ENCODE measurements around the gene UBE2N.

The UBE2N gene, protein sequence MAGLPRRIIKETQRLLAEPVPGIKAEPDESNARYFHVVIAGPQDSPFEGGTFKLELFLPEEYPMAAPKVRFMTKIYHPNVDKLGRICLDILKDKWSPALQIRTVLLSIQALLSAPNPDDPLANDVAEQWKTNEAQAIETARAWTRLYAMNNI

DNA sequence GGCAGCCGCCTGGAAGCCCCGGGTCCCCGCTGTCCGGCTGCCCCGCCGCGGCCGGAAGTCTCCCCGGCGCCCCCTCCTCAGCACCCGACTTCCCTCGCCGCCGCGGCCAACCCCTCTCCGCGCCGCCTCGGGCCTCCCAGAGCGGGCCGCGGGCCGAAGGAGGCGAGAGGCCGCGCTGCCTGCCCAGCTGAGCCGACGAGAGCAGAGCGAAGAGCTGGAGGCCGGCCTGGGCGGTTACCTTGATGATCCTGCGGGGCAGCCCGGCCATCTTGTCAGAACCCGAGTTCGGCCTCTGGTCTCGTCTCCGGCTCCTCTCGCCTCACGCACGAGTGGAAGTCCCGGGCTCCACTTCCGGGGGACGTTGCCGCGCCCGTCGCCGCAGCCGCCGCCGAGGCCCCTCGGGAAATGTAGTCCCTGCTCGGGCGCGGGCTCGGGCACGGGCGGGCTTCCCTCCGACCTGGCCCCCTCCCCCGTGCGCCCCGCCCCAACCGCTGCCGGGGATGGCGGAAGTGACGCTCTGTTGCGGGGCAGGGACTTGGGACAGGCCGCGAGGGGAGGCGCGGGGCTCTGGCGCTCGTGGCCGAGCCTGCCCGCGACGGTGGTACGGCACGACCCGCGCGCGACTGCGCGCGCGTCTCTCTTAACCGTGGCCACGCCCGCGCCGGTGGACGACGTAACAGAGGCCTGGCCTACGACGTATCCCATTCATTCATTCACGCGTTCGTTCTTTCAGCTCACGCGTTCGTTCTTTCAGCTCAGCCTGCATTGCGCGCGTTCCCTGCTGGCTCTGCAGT is at the start of gene UBE2N:
UBE2N (minus strand) TSS at position 331 of the 794 bp plus-strand sequence; CDS start at position 268, 63 bp downstream.
- DNase-seq (ENCODE audit: low read depth in 2 of 2) = peak; percentile 82 to 94

DNA sequence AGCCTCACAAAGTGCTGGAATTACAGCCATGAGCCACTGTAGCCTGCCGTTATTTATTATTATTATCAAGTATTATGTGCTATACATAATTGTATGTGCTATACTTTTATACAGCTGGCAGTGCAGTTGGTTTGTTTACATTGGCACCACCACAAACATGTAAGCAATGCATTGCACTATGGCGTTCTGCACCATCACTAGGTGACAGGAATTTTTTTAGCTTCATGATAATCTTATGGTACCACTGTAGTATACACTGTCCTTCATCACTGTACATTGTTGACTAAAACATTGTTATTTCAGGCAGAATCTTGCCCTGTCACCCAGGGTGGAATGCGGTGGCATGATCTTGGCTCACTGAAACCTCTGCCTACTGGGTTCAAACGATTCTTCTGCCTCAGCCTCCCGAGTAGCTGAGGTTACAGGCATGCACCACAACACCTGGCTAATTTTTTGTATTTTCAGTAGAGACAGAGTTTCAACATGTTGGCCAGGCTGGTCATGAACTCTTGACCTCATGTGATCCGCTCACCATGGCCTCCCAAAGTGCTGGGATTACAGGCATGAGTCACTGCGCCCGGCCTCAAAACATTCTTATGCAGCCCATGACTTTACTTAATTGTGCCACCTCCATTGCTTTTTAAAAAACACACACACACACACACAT is 42.7 kb upstream of the UBE2N start:
- DNase-seq (ENCODE audit: low read depth in 2 of 2) = no peak

DNA sequence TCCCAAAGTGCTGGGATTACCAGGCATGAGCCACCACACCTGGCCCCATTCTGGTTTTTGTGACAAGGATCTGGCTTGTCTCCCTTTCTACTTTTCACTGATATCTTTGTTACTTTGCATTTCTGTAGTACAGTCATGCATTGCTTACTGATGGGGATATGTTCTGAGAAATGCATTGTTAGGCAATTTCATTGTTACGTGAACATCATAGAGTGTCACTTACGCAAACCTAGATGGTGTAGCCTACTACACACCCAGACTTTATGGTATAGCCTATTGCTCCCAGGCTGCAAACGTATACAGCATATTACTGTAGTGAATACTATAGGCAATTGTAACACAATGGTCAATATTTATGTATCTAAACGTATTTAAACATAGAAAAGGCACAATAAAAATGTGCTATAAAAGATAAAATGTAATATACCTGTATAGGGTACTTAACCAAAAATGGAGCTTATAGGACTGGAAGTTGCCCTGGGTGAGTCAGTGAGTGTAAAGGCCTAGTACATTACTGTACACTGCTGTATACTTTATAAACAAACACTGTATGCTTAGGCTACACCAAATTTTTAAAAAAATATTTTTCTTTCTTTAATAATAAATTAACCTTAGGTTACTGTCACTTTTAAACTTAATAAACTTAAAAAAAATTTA is 41.5 kb upstream of the UBE2N start:
- DNase-seq (ENCODE audit: low read depth in 2 of 2) = no peak

DNA sequence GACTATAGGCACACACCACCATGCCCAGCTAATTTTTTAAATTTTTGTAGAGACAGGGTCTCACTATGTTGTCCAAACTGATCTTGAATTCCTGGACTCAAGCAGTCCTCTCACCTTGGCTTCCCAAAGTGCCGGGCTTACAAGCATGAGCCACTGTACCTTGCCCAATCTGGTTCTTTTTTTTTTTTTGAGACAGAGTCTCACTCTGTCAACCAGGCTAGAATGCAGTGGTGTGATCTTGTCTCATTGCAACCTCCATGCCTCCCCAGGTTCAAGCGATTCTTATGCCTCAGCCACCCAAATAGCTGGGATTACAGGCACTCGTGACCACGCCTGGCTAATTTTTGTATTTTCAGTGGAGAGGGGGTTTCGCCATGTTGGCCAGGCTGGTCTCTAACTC is 41.0 kb upstream of the UBE2N start:
- no peak for DNase-seq (ENCODE audit: low read depth in 2 of 2)

DNA sequence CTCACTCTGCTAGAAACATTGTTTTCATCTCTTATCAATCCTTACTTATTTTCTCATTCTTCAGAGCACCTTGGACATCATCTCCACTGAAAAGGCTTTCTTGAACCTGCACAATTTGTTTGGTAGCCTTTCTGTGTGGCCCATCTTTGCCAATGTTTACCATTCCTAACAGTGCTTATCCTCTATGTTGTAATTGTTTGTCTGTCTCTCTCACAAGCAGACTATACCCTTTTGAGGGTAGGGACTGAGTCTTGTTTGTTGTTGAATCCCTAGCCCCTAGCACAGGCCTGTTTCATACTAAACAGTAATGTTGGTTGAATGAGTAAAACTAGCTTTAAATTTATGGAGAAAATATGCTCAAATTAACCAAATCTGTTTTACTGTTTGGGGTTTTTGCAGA is 34.8 kb upstream of the UBE2N start:
- no peak for DNase-seq (ENCODE audit: low read depth in 2 of 2)

DNA sequence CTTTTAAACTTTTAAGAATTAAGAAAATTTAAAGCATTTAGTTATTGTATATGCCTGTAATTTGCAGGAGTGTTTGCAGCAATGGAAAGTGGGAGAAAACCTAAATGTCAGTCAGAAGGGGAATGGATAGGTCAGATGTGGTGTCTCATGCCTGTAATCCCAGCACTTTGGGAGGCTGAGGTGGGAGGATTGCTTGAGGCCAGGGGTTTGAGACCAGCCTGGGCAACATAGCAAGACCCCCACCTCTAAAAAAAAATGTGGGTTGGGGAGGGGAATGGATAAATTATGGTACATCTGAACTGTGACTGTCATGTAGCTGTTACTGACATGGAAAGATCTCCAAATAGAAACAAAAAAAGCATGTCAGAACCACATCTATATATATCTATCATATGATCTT is 27.6 kb upstream of the UBE2N start:
- DNase-seq (ENCODE audit: low read depth in 2 of 2) = no peak

DNA sequence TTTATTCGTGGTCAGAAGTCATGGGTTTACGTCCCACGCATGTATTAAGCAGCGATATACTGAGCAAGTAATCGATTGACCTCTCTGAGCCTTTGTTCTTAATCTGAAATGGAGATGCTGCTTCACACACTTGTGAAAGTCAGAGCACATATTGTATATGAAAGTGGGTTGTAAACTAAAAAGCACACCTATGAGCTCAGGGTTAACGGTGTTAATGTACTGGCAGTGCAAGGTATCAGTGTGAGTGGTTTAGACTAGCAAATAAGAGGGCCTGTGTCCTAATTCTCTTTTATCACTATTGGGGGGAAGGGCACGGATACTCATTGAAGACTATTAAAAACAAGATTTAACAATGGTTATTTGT is 26.2 kb upstream of the UBE2N start:
- DNase-seq (ENCODE audit: low read depth in 2 of 2) = no peak

DNA sequence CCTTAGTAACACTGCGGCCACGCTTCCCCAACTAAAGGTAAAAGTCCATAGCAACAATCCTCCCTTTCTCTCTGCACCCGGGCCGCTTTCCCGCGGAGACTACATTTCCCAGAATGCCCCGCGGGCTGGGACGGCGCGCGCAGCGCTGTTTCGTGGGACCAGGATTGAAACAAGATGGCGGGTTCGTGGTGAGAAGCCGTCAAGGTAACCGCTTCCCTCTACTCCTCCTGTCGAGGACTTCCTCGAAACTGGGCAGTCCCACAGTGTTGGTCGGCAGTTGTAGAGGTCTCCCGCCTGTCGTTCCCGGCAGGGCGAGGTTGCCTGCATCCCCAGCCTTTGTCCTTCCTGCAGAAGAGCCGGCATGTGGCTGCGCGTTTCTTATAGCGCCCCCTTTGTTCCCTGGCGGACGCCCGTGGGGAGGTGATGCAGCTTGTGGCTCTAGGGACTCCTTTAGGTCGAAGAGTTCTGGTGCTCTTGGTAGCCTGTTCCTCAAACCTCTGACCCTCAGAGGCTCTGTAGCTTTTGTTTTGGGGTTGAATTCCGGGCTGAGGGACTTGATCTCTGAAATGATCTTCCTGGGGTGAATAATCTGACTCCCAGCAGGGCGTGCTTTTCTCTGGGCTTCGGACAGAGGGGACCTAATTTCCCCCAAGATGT is 25.7 kb upstream of the UBE2N start, which contains the start of gene MRPL42:
MRPL42 (plus strand) TSS at position 164 of the 657 bp plus-strand sequence. CDS start 1,772 bp downstream, outside the sequence.
- DNase-seq (ENCODE audit: low read depth in 2 of 2) = peak; percentile 68 to 90

DNA sequence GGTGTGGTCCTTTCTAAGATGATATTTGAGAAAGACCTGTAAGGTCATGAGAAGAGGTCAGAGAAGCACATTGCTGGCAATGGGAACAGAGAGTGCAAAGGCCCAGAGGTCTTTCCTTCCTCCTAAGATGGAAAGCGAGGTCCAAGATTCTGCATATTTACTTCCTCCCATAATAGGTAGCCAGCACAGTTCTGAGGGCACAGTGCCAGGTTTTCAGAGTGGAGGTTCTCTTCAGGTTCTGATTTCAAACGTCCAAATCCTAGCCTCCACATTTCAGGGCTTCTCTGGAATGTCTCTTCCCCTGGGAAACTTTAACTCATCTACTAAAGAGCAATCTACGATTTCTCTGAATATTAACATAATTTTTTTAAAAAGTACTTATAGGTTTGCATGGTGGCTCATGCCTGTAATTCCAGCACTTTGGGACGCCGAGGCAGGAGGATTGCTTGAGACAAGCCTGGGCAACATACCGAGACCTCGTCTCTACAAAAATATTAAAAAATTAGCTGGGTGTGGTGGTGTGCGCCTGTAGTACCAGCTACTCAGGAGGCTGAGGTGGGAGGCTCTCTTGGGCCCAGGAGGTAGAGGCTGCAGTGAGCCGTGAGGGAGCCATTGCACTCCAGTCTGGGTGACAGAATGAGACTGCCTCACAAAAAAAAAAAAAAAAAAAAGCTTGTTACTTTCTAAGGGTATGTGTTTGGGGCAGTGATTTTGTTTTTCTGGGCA is 25.0 kb upstream of the UBE2N start:
- no peak for DNase-seq (ENCODE audit: low read depth in 2 of 2)

DNA sequence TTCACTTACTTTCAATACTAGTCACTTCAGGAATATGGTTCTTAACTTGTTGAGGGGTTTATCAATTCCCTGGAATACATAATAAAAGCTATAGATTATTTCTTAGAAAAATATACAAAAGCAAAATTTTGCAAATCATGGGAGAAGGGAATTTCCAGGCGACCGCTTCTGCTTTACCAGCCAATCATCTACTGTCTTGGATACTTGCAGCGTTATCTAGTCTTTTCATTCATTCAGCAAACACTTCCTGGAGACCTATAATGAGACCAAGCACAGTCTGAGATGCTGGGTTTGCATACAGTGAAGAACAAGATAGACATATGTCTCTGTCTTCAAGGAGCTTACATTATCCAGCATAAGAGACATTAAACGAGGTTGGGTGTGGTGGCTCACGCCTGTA is 24.1 kb upstream of the UBE2N start:
- no peak for DNase-seq (ENCODE audit: low read depth in 2 of 2)

DNA sequence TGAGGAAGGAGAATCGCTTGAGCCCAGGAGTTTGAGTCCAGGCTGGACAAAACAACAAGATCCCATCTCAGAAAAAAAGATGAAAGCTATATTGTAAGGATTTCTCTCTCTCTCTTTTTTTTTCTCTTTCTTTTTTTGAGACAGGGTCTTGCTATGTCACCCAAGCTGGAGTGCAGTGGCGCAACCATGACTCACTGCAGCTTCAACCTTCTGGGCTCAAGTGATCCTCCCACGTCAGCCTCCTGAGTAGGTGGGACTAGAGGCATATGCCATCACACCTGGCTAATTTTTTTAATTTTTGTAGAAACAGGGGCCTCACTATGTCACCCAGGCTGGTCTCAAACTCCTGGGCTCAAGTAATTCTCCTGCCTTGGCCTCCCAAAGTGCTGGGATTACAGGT is 19.8 kb upstream of the UBE2N start:
- DNase-seq (ENCODE audit: low read depth in 2 of 2) = no peak

DNA sequence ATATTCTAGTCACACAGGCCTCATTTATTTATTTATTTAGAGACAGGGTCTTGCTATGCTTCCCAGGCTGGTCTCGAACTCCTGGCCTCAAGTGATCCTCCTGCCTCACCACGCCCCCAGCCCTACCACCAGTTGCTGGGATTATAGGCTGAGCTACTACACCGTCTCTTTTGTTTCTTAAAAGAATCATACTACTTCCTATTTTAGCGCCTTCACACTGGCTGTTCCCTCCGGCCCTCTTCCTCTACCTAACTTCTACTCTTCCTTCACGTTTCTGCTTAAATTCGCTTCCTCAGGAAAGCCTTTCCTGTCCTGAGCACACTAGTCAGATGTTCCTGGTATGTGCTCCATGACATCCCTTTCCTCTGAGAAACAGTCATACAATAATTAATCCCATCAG is 19.2 kb upstream of the UBE2N start:
- no peak for DNase-seq (ENCODE audit: low read depth in 2 of 2)

DNA sequence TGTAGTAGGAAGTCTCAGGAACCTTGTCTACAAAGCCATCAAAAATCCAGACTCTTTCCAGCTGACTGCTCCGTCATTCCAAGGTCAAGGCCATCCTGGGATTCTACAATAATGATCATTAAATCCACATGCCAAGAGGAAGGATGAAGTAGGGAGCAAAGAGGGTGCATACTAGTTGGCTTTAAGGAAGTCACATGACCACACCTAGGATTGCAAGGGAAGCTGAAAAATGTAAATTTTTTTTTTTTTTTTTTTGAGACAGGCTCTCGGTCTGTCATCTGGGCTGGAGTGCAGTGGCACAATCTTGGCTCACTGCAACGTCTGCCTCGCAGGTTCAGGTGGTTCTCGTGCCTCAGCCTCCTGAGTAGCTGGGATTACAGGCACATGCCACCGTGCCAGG is 18.3 kb upstream of the UBE2N start:
- DNase-seq (ENCODE audit: low read depth in 2 of 2) = no peak

DNA sequence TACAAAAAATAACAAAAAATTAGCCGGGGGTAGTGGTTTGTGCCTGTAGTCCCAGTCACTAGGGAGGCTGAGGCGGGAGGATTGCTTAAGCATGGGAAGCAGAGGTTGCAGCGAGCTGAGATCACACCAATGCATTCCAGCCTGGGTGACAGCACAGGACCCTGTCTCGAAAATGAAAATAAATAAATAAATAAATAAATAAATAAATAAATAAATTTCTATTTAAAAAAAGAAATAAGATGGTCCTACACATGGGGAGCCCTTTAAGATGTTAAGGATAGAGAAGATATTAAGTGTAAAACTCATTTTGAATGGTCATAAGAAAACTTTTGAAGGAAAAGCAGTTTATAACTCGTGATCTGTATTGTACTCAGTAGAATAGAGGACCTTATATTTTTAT is 17.4 kb upstream of the UBE2N start:
- no peak for DNase-seq (ENCODE audit: low read depth in 2 of 2)

DNA sequence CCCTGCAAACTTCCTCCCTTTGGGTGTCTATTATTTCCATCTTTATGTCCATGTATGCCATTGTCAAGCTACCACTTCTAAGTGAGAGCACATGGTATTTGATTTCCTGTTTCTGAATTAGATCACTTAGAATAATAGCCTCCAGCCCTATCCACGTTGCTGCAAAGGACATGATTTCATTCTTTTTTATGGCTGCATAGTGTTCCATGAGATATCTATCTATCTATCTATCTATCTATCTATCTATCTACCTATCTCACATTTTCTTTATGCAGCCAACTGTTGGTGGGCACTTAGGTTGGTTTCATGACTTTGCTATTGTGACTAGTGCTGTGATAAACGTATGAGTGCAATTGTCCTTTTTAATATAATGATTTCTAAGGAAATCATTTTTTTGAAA is 14.3 kb upstream of the UBE2N start:
- DNase-seq (ENCODE audit: low read depth in 2 of 2) = no peak

DNA sequence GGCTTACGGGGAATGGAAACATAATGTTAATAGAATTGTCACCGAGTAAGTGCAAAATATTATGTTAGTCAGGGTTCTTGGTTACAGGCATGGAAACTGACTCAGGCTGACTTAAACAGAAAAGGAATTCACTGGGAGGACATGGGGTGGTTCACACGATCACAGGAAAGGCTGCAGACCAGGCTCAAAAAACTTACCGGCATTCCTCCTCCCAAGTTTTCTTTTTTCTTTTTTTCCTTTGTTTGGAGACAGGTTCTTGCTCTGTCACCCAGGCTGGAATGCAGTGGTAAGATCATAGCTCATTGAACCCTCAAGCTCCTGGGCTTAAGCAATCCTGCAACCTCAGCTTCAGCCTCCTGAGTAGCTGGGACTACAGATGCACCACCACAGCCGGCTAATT is 11.9 kb upstream of the UBE2N start:
- no peak for DNase-seq (ENCODE audit: low read depth in 2 of 2)

DNA sequence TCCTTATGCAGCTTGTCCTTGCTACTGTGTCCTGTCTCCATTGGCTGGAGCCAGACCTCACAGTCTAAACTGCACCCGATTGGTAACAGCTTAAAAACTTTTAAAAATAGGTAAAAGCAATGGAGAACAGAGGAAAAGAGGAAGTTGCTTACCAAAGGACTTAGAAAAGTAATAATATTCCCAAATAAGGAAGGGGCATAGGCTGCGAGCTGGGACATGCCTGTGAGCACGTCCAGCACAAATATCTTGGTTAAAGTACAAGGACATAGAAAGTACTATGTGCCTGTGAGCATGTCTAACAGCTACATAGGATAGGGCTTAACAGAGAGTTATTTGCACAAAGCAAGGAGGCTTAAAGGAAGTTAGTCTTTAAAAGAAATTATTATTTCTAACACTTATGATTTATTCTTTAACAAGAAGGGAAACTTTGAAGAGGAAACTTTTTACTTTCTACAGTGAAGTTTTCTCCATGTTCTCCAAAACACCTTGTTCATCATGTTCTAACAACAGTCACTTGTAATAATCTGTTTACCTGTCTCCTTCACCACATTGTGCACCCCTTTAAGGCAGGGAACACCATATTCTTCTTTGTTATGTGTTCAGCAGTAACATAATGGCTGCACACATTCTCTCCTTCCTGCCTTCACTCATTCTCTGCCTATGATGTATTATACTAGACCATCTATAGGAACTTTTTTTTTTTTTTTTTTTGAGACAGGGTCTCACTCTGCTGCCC is 9.8 kb upstream of the UBE2N start:
- DNase-seq (ENCODE audit: low read depth in 2 of 2) = no peak

DNA sequence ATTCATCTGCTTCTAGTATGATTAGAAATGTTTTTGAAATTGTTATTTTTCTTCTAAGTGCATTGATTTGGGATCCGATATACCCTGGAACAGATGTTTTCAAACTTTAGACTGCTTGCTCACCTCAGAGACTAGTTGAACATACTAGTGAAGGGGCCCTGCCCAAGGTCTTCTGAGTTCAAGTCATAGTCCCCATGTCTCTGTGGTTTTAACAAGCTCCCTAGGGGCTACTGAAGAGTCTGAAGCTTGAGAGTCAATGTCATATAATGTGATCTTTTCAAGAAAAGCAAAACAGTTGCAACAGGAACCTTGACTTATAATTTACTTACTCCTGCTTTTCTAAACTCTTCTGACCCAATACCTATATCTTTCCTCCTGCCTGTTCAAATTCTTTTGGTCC is 7.5 kb upstream of the UBE2N start:
- DNase-seq (ENCODE audit: low read depth in 2 of 2) = no peak

DNA sequence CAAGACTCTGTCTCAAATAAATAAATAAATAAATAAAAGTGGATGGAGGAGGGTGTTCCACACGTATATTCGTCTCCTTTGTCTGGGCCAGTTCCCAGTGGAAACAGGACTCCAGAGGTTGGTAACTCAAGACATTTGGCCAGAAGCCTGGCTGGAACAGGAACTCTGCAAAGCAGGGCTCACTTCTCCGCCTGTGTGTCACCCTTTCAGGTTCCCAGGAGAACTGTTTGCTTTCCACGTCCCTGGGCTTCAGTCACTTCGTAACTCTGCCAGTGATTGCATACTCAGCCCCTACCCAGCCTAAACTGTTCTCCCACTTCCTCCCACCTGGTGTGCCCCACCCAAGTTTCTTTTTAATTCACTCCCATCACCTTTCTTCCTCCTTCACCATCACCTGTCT is 7.0 kb upstream of the UBE2N start:
- no peak for DNase-seq (ENCODE audit: low read depth in 2 of 2)

DNA sequence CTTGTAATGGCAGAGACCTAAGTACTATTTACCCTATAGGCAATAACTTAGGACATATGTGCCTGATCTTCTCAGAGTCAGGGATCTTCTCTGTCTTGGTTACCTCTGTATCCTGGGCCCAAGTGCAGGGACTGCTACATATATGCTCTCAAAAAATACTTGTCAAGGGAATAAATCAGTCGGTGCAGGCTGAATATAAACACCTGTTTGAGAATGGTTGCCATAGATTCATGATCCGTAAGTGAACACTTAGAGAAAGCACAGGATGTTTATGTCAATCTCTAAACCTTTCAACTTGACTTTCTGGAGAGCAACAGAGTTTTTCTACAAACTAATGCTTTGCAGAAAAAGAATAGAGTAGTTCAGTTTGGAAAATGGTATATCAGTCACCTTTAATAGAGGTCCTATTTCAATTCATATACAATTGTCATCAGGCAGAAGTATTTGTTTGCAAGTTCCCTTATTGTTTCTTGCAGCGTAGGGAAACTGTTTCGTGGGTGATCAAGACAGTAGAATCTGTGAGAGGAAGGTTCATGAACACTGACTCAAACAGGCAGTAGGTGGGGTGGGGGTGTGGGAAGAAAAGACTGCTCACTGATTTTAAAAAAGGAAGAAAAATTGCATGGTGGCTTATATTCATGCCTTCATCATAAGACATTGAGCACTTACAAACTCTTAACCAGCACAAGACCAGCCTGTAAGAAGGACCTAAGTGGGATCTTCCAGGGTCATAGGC is 6.0 kb upstream of the UBE2N start:
- no peak for DNase-seq (ENCODE audit: low read depth in 2 of 2)

Data from stimulated activated CD4-positive, alpha-beta T cell treated with anti-CD3 and anti-CD28 coated beads, Interleukin-1b, Interleukin-23, amount 100 ng/mL, for 1 hour (primary cell).